GM20000 (cell line): ENCODE measurements around the gene TMEM51.

Experiments
- DNase-seq: peaks from one replicate; pipeline ENCODE4 v3.0.0; 2012; ENCODE audit warnings: low spot score
- TF ChIP-seq, protein P1 (sequence below): IDR thresholded peaks from 2 replicates; pipeline ENCODE4 v1.5.1; 2012; ENCODE audit warnings: mild to moderate bottlenecking, control low read depth; ENCODE audit errors: extremely low read depth, missing control alignments

The TMEM51 gene

DNA sequence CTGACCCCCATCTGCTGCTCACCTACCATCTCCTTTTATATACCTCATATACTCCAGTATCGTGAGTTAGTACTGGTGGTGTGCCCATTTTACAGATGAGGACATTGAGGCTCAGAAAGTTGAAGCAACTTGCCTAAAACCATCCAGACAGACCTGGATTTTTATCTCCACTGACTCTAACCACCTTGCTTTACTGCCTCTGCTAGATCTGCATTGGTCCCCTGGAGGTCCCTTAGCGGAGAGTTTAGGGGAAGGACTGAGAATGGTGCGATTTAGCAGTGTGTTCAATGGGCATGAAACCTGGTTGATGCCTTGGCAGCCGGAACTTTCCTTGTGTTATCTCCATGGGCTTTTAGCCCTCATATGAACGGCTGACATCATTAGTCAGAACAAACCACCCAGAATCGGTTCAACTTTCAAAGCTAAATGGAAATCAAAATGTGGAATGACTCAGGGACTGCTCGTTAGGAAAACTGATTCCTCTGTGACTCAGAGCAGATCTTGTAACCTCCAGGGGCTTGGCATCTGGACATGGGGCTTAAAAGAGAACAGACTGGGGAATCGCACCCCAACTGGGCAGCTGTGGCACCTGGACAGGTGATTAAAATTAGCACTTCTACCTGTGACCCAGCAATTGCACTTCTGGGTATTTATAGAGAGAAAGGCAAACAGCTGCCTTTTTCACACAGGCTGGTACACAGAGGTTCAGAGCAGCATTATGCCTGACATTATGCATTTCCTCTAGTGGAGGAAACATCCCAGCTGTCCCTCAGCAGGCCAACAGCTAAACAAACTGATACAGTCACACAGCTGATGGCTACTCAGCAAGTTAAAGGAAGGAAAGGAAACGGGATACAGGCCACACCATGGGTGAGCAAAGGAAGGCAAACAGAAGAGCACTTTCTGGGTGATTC, 25.3 kb downstream of the TMEM51 start:
- no peak for DNase-seq
- TF ChIP-seq, protein P1, sequence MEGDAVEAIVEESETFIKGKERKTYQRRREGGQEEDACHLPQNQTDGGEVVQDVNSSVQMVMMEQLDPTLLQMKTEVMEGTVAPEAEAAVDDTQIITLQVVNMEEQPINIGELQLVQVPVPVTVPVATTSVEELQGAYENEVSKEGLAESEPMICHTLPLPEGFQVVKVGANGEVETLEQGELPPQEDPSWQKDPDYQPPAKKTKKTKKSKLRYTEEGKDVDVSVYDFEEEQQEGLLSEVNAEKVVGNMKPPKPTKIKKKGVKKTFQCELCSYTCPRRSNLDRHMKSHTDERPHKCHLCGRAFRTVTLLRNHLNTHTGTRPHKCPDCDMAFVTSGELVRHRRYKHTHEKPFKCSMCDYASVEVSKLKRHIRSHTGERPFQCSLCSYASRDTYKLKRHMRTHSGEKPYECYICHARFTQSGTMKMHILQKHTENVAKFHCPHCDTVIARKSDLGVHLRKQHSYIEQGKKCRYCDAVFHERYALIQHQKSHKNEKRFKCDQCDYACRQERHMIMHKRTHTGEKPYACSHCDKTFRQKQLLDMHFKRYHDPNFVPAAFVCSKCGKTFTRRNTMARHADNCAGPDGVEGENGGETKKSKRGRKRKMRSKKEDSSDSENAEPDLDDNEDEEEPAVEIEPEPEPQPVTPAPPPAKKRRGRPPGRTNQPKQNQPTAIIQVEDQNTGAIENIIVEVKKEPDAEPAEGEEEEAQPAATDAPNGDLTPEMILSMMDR = no peak

DNA sequence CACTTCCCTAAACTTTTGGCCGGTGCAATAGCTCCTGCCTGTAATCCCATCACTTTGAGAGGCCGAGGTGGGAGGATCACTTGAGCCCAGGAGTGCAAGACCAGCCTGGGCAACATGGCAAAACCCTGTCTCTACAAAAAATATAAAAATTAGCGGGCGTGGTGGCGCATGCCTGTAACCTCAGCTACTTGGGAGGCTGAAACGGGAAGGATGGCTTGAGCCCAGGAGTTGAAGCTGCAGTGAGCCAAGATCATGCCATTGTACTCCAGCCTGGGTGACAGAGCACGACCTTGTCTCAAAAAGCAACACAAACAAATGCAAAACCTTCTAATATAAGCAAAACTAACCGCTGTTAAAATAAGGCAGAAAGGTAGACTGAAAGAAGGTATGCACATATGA, 25.9 kb downstream of the TMEM51 start:
- no peak for DNase-seq
- TF ChIP-seq, protein P1 = no peak

DNA sequence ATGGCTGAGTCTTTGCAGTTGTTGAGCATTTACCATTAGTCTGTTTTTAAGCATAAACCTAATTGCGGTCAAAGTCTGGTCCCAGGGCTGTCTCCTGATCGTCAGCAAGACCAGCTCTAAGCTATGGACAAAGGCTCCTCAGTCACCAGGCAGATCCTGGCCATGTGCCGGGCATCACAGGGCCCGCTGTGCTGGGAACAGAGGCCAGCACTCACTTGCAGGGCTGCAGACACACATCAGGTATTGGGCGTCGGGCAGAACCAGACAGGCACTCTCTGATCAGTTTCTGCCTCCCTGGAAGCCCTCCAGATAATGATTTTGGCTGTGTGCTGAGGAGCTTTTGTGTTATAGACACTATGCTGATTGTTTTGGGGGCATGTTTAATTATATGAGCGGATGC, 26.6 kb downstream of the TMEM51 start:
- DNase-seq = no peak
- TF ChIP-seq, protein P1 = no peak

DNA sequence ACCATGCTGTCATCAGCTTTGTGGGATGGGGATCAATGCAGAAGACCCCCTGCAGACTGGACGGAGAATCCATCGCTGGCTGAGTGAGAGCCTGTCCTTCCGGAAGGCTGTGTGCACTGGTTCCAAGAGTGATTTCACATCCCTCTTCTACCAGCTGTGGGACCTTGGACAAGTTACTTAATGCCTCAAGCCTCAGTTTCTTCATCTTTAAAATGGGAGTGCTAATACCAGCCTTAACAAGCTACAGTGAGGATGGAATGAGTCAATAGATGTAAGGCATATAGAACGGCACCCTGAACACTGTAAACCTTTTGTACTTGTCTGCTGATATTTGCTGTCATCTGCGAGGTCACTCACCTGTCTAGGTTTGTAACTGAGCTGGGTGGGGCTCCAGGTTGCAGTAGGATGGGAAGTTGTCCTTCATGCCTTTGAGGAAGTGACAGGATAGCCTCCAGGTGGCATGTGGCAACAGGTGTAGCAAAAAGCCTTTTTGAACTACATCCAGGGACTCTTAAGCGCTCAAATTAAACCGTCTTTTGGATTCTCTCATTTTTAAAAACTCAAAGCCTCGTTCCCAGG, 27.5 kb downstream of the TMEM51 start:
- DNase-seq = no peak

DNA sequence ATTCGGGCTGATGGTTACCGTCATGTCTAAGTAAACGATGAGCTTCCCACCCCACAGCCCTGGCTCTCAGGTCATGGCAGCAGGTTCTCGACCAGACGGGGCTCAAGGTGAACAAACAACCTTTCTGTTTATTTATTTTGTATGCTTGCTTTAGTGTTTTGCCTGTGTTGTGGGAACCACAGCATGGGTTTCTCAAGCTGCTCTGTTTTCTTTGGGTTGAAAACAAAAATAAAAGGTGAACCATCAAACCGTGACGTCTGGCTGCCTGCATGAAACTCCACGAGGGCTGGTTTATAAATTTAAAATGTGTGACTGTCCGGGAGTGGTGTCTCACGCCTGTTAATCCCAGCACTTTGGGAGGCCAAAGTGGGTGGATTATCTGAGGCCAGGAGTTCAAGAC, 28.0 kb downstream of the TMEM51 start:
- DNase-seq = no peak
- TF ChIP-seq, protein P1 = no peak

More for the DNA sequence above, 27.5 kb downstream of the TMEM51 start:
- TF ChIP-seq, protein P1 = no peak

DNA sequence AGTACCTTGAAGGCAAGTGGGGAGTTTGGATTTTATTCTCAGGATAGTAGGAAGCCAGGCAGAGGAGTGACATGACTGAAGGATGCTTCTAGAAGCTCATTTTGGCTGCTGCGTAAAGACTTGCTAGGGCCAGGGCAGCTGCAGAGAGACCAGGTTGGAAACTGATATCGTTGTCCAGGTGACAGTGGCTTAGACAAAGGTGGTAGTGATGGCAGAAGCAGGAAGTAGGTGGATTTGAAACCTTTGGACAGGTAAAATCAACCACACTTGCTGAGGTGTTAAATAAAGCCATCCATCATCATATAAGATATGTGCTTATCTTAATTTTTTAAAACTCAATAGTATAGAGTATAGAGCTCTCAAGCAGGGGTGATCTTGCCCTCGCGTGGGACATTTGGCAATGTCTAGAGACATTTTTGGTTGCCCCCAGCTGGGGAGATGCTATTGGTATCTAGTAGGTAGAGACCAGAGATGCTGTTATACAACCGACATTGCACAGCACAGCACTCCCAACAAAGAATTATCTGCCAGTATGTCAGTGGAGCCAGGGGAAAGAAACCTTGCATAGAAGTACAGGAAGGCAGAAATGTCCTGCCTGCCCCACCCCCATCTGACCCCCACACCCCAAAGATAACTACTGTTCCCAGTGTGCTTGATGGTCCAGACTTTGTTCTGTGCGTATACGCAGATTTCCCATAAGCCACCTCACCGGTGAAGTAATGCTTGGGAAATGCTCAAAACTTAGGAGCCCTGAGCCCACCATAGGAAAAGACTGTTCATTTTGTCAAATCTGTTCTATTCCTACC, 31.1 kb downstream of the TMEM51 start:
- no peak for DNase-seq
- TF ChIP-seq, protein P1 = no peak
